Measurements from ENCODE around the gene AK8.

Gene AK8

DNA sequence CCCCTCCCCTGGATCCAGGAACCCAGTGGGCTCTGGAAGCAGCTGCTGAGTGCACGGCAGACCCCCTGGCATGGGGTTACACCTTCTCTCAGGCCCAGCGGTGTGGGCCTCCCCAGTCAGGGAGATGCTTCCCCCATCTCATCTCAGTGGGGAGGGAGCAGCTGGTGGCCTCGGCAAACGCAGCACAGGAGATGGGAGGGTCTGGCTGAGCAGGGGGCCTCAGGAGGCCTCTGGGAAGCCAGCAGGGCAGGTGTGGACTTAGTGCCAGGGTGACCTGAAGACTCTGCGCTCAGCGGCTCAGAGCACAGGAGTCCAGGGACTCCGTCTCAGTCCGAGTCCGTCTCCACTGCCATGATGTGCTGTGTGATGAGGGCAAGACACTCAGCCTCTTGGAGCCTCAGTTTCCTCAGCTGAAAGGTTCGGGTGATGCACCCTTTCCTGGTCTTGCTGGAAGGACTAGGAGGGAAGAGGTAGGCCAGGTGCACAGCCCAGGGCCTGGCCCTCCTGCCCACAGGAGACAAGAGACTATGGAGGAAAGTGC is 107.2 kb downstream of the AK8 start:
- TF ChIP-seq EP300 (IDR thresholded peaks at IDR 0.05; ENCODE audit: borderline replicate concordance) (no peak), ZBTB7A (IDR thresholded peaks at IDR 0.05; ENCODE audit: low read depth) (no peak), FOXM1 (IDR thresholded peaks at IDR 0.05; ENCODE audit: borderline replicate concordance, low read depth) (no peak), CEBPB (IDR thresholded peaks at IDR 0.05) (no peak), TCF12 (IDR thresholded peaks at IDR 0.05; ENCODE audit: low read depth) (no peak)

DNA sequence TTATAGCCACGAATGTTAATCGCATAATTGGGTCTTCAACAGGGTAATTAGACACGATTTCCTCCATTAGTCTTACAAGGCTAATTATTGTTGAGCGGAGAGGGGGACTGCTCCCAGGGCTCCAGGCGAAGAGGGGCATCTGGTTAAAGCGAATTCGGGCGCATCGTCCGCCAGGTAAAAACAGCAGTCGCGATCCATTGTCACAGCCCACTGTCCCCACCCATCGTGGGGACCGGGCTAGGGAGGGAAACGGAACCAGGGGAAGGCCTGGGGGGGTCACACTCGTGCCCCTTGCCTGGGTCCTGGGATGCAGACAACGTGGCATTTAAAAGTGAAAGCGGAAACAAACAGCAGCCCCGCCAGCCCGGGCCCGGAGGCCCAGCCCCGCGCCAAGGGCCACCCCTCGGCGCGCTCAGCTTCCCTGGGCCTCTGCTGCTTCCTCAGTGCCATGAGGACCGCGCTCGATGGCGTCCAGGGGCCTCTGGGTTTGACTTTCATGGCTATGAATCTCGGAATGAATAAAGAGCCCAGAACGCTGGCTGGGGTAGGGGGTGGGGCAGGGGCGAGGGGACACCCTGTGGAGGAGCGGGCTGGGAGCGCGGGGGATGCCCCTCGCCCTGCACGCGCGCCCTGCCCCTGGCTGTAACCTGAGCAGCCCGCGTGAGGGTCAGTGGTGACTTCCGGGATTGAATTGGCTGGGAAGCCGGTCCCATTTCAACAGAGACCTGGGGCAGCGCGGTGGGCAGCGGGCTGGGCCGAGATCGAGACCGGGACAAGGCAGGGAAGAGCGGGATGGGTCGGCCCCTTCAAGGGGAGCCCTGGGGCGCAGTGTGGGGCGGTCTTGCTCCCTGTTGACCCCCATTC is 107.9 kb downstream of the AK8 start:
- no peak for TF ChIP-seq NFIC (IDR thresholded peaks at IDR 0.05)
- TF ChIP-seq YY1 (IDR thresholded peaks at IDR 0.05; ENCODE audit: low read depth), result no peak
- TF ChIP-seq CREB1 (IDR thresholded peaks at IDR 0.05; ENCODE audit: low read depth), result no peak
- no peak for TF ChIP-seq TAF1 (IDR thresholded peaks at IDR 0.05; ENCODE audit: low read depth)
- no peak for TF ChIP-seq CEBPB (IDR thresholded peaks at IDR 0.05)
- TF ChIP-seq EGR1 (IDR thresholded peaks at IDR 0.05), result no peak
- no peak for TF ChIP-seq ZBTB7A (IDR thresholded peaks at IDR 0.05; ENCODE audit: low read depth)
- no peak for TF ChIP-seq RAD21 (IDR thresholded peaks at IDR 0.05; ENCODE audit: low read depth)
- no peak for TF ChIP-seq TCF12 (IDR thresholded peaks at IDR 0.05; ENCODE audit: low read depth)
- no peak for TF ChIP-seq TEAD4 (IDR thresholded peaks at IDR 0.05)
- no peak for TF ChIP-seq FOXM1 (IDR thresholded peaks at IDR 0.05; ENCODE audit: borderline replicate concordance, low read depth)
- TF ChIP-seq, protein P1, sequence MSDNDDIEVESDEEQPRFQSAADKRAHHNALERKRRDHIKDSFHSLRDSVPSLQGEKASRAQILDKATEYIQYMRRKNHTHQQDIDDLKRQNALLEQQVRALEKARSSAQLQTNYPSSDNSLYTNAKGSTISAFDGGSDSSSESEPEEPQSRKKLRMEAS (IDR thresholded peaks at IDR 0.05), result no peak
- TF ChIP-seq, protein P2, sequence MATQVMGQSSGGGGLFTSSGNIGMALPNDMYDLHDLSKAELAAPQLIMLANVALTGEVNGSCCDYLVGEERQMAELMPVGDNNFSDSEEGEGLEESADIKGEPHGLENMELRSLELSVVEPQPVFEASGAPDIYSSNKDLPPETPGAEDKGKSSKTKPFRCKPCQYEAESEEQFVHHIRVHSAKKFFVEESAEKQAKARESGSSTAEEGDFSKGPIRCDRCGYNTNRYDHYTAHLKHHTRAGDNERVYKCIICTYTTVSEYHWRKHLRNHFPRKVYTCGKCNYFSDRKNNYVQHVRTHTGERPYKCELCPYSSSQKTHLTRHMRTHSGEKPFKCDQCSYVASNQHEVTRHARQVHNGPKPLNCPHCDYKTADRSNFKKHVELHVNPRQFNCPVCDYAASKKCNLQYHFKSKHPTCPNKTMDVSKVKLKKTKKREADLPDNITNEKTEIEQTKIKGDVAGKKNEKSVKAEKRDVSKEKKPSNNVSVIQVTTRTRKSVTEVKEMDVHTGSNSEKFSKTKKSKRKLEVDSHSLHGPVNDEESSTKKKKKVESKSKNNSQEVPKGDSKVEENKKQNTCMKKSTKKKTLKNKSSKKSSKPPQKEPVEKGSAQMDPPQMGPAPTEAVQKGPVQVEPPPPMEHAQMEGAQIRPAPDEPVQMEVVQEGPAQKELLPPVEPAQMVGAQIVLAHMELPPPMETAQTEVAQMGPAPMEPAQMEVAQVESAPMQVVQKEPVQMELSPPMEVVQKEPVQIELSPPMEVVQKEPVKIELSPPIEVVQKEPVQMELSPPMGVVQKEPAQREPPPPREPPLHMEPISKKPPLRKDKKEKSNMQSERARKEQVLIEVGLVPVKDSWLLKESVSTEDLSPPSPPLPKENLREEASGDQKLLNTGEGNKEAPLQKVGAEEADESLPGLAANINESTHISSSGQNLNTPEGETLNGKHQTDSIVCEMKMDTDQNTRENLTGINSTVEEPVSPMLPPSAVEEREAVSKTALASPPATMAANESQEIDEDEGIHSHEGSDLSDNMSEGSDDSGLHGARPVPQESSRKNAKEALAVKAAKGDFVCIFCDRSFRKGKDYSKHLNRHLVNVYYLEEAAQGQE (IDR thresholded peaks at IDR 0.05; ENCODE audit: low read depth), result no peak
- no peak for TF ChIP-seq EP300 (IDR thresholded peaks at IDR 0.05; ENCODE audit: borderline replicate concordance)
- TF ChIP-seq, protein P3, sequence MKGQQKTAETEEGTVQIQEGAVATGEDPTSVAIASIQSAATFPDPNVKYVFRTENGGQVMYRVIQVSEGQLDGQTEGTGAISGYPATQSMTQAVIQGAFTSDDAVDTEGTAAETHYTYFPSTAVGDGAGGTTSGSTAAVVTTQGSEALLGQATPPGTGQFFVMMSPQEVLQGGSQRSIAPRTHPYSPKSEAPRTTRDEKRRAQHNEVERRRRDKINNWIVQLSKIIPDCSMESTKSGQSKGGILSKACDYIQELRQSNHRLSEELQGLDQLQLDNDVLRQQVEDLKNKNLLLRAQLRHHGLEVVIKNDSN (IDR thresholded peaks at IDR 0.05), result no peak

DNA sequence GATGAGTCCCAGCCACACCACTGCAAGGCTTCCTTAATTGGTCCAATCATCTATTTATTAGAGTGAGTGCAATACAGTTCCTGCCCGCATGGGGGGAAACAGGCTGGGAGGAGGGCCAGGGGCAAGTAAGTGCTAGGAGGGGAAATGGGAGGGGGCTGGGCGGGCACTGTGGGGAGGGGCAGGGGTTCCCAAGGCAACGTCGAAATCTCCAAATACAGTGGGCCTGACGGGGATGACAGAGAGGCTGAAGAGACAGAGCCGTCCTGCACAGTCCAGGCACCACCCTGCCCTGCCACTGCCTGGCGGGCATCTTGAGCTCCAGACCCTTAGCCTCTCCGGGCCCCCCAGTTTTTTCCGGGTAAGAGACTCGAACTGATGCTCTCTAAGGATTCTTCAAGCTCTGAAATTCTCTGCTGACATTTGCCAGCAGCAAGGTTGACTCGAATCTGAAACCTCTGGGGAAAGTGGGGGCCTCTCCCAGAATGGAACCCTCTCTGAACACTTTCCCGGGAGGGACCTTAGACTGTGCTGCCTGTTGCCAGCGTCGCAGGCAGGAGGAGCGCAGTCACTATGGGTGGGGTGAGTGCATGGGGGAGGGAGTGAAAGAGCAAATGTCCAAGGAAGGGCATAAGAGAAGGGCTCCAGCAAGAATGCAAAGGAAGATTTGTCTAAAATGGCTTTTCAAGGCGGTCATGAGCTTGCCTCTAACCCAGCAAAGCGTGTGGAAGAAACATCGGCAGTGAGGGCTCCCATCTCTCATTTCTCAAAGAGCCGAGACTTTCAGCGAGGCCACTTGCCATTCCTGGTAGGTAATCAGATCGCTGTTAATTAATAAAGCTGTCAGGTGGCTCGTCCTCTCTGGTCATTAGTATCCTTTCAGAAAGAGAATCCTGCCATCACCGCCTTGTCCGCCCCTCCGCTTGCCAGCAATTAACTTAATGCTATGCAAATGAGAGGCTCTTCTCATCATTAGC is 108.9 kb downstream of the AK8 start:
- TF ChIP-seq, protein P3 (IDR thresholded peaks at IDR 0.05), result no peak
- no peak for TF ChIP-seq EP300 (IDR thresholded peaks at IDR 0.05; ENCODE audit: borderline replicate concordance)

DNA sequence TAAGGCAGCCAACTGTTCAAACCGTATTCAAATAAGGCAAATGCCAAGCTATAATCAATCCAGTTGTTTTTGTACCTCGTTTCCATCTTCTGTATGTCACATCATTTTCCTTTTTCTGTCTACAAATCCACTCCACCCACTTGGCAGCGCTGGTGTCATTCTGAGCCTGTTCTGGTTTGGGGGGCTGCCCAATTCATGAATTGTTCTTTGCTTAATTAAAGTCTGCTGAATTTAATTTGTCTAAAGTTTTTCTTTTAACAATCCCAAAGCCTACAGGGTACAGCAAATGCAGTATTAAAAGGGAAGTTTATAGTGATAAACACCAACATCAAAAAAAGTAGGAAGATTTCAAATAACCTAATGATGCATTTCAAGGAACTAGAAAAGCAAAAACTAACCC is 114.5 kb downstream of the AK8 start:
- TF ChIP-seq, protein P3 (IDR thresholded peaks at IDR 0.05), result no peak
- TF ChIP-seq TAF1 (IDR thresholded peaks at IDR 0.05; ENCODE audit: low read depth) (no peak), EGR1 (IDR thresholded peaks at IDR 0.05) (no peak)

DNA sequence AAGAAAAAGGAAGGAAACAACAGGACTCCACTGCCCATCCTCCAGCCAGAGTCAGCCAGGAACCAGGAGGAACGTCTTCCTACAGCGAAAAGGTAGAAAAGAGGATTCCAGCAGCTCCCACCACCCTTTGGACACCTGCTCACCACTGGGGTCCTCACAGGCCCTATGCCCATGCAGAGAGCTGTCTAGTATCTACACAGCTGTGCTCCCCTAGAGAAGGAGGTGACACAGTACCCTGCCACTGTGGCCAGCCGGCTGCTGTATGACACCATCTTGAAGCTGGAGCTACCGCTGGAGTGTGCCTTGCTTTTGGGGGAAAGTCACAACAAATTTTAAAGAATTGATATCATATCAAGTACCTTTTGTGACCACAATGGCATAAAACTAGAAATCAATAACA is 115.2 kb downstream of the AK8 start:
- TF ChIP-seq TCF12 (IDR thresholded peaks at IDR 0.05; ENCODE audit: low read depth), result no peak
- no peak for TF ChIP-seq ZBTB7A (IDR thresholded peaks at IDR 0.05; ENCODE audit: low read depth)
- no peak for TF ChIP-seq CEBPB (IDR thresholded peaks at IDR 0.05)
- TF ChIP-seq, protein P3 (IDR thresholded peaks at IDR 0.05), result no peak
- no peak for TF ChIP-seq TAF1 (IDR thresholded peaks at IDR 0.05; ENCODE audit: low read depth)
- no peak for TF ChIP-seq NFIC (IDR thresholded peaks at IDR 0.05)

DNA sequence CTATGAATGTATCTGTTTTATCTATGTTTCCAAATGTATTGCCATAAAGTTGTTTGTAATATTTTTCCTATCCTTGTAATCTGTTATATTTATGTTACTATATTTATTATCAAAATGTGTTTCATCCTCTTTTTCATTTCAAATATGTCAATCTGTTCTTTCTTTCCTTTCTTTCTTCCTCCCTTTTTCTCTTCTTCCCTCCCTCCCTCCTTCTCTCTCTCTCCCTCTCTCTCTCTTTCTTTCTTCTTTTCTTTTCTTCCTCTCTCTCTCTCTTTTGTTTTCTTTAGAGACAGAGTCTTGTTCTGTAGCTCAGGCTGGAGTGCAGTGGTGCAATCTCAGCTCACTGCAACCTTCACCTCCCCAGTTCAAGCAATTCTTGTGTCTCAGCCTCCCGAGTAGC is 116.5 kb downstream of the AK8 start:
- TF ChIP-seq FOXM1 (IDR thresholded peaks at IDR 0.05; ENCODE audit: borderline replicate concordance, low read depth) (no peak), TEAD4 (IDR thresholded peaks at IDR 0.05) (no peak)
- TF ChIP-seq, protein P2 (IDR thresholded peaks at IDR 0.05; ENCODE audit: low read depth), result no peak

Measured in Ishikawa (cell line).